ENCODE data around the gene CCDC77. TPM values are rescaled to one million over a fixed set of nuclear protein-coding genes. Genes with fewer than 3 reads are reported as not detected.
A peak's percentile ranks its signal among the peaks of the same experiment; 100 is the strongest.

Gene CCDC77
- total and polyA plus RNA-seq, 10 of the 15 experiments (the other 5 are each of a cell fraction or from before 2014, with no cell fraction given) = 8.8 to 22.5 (median 15.8) TPM

DNA sequence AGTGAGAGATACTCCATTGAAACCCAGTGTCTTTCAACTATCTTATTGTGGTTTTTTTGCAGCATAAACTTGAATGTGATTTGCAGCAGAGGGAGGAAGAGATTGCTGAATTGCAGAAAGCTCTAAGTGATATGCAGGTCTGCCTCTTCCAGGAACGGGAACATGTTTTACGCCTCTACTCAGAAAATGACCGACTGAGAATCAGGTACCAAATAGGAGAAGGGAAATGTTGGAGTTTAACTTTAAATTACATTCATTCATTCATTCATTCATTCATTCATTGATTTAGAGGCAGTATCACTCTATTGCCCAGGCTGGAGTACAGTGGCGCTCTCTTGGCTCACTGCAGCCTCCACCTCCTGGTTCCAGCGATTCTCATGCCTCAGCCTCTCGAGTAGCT, 17.0 kb downstream of the CCDC77 start:
- in situ Hi-C loops (cut with MboI) = no loop called here
- ChIA-PET SMC1A (ENCODE audit: uncharacterized antibody, unreplicated experiment) (no interaction called here), RAD21 (ENCODE audit: unreplicated experiment) (no interaction called here), CTCF (interaction anchor here (0.6 kb wide), 1 partner anchor 339 kb away, joined by 3 read pairs; no protein-coding TSS in a partner anchor), POLR2A (no interaction called here)
- TF ChIP-seq BCLAF1 (IDR thresholded peaks at IDR 0.05) (no peak), MXI1 (IDR thresholded peaks at IDR 0.05; ENCODE audit: low read depth, low read length) (no peak), GATAD2B (conservative IDR thresholded peaks at IDR 0.05; ENCODE audit: low read depth) (no peak), E4F1 (IDR thresholded peaks at IDR 0.05; ENCODE audit: borderline replicate concordance, partially characterized antibody) (no peak), ZNF24 (IDR thresholded peaks at IDR 0.05) (peak; percentile 72; the same call in 1 of the 2 replicates), JUNB (IDR thresholded peaks at IDR 0.05) (no peak)
- TF ChIP-seq, protein P1, sequence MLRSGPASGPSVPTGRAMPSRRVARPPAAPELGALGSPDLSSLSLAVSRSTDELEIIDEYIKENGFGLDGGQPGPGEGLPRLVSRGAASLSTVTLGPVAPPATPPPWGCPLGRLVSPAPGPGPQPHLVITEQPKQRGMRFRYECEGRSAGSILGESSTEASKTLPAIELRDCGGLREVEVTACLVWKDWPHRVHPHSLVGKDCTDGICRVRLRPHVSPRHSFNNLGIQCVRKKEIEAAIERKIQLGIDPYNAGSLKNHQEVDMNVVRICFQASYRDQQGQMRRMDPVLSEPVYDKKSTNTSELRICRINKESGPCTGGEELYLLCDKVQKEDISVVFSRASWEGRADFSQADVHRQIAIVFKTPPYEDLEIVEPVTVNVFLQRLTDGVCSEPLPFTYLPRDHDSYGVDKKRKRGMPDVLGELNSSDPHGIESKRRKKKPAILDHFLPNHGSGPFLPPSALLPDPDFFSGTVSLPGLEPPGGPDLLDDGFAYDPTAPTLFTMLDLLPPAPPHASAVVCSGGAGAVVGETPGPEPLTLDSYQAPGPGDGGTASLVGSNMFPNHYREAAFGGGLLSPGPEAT (IDR thresholded peaks at IDR 0.05; ENCODE audit: low read depth) = no peak
- intact Hi-C loops (cut with micrococcal nuclease; ENCODE audit: unreplicated experiment) = no loop called here
- no peaks in the 10 kb centered on the region for H3K27me3 ChIP-seq (replicated peaks in 1 of 2; ENCODE audit: control insufficient read depth in 2 of 2, insufficient read depth in 2 of 2, low read length in 1 of 2)
- H3K9ac ChIP-seq (ENCODE audit: control insufficient read depth, insufficient read depth, low read length) = no peak overlapping the region
- no peaks in the 10 kb centered on the region for H4K20me1 ChIP-seq (ENCODE audit: control insufficient read depth, insufficient read depth)
- H3K9me3 ChIP-seq (replicated peaks; ENCODE audit: control insufficient read depth, insufficient read depth, low read length) = no peaks in the 10 kb centered on the region
- H3K36me3 ChIP-seq (ENCODE audit: control insufficient read depth in 2 of 2, insufficient read depth in 2 of 2, low read length in 1 of 2) = peaks cover 3 to 8% of the 10 kb centered on the region in 2 experiments
- no peak for FAIRE-seq
- no peaks in the 10 kb centered on the region for H3K4me1 ChIP-seq (ENCODE audit: control insufficient read depth, insufficient read depth, low read length)
- no peak for ATAC-seq
- no peak for DNase-seq (ENCODE audit: low read depth, low spot score)
- no peak overlapping the region for H3K27ac ChIP-seq (ENCODE audit: control insufficient read depth, insufficient read depth)
- no peak overlapping the region for H3K4me2 ChIP-seq (ENCODE audit: control insufficient read depth, insufficient read depth)
- no peaks in the 10 kb centered on the region for H3K79me2 ChIP-seq (ENCODE audit: control insufficient read depth, insufficient read depth, low read length)
- no TSS peak for BruUV-seq (replicated peaks)
- over 99% methylated on average over 6 of the region's 6 CpGs for WGBS (ENCODE audit: insufficient coverage, insufficient replicate concordance, low lambda C conversion rate, missing lambda C conversion rate)
- no peak overlapping the region for H3K4me3 ChIP-seq
- no peak overlapping the region for H2AFZ ChIP-seq (ENCODE audit: control insufficient read depth, low read depth, low read length)

Measured in GM12878 (cell line).